ENCODE measurements around the gene PLCB1.

PLCB1 gene

GRCh38 chr20:8255945-8256632 is 124.0 kb downstream of the PLCB1 start:
- H3K36me3 ChIP-seq (ENCODE audit: control insufficient read depth in 2 of 2, insufficient read depth in 2 of 2, low read length in 2 of 2): no peaks in the 10 kb centered on the region
- no peak overlapping the region for H3K4me3 ChIP-seq (ENCODE audit: low read length in 2 of 2)
- H3K4me1 ChIP-seq (ENCODE audit: control insufficient read depth in 2 of 2, insufficient read depth in 2 of 2, low read length in 2 of 2): no peaks in the 10 kb centered on the region
- no peak overlapping the region for H3K9ac ChIP-seq (ENCODE audit: low read depth in 1 of 2, low read length in 2 of 2)
- H3K27ac ChIP-seq (ENCODE audit: low read depth in 2 of 2, low read length in 2 of 2): no peak overlapping the region
- H3K27me3 ChIP-seq (ENCODE audit: control insufficient read depth in 2 of 2, insufficient read depth in 2 of 2, low read length in 2 of 2): no peaks in the 10 kb centered on the region
- H3K9me3 ChIP-seq (ENCODE audit: control insufficient read depth in 2 of 2, low read length in 2 of 2): no peaks in the 10 kb centered on the region

GRCh38 chr20:8260837-8261251 is 128.8 kb downstream of the PLCB1 start:
- Histone ChIP-seq H3K9ac (ENCODE audit: low read depth in 1 of 2, low read length in 2 of 2) (no peak overlapping the region), H3K9me3 (ENCODE audit: control insufficient read depth in 2 of 2, low read length in 2 of 2) (no peaks in the 10 kb centered on the region), H3K4me1 (ENCODE audit: control insufficient read depth in 2 of 2, insufficient read depth in 2 of 2, low read length in 2 of 2) (no peaks in the 10 kb centered on the region), H3K36me3 (ENCODE audit: control insufficient read depth in 2 of 2, insufficient read depth in 2 of 2, low read length in 2 of 2) (no peaks in the 10 kb centered on the region), H3K27ac (ENCODE audit: low read depth in 2 of 2, low read length in 2 of 2) (no peak overlapping the region), H3K27me3 (ENCODE audit: control insufficient read depth in 2 of 2, insufficient read depth in 2 of 2, low read length in 2 of 2) (no peaks in the 10 kb centered on the region), H3K4me3 (ENCODE audit: low read length in 2 of 2) (no peak overlapping the region)

GRCh38 chr20:8262721-8263120 is 130.7 kb downstream of the PLCB1 start:
- Histone ChIP-seq H3K4me1 (ENCODE audit: control insufficient read depth in 2 of 2, insufficient read depth in 2 of 2, low read length in 2 of 2) (no peaks in the 10 kb centered on the region), H3K9ac (ENCODE audit: low read depth in 1 of 2, low read length in 2 of 2) (no peak overlapping the region), H3K36me3 (ENCODE audit: control insufficient read depth in 2 of 2, insufficient read depth in 2 of 2, low read length in 2 of 2) (no peaks in the 10 kb centered on the region), H3K27ac (ENCODE audit: low read depth in 2 of 2, low read length in 2 of 2) (no peak overlapping the region), H3K27me3 (ENCODE audit: control insufficient read depth in 2 of 2, insufficient read depth in 2 of 2, low read length in 2 of 2) (no peaks in the 10 kb centered on the region), H3K4me3 (ENCODE audit: low read length in 2 of 2) (no peak overlapping the region), H3K9me3 (ENCODE audit: control insufficient read depth in 2 of 2, low read length in 2 of 2) (no peaks in the 10 kb centered on the region)

- Histone ChIP-seq H3K9me3 (ENCODE audit: control insufficient read depth in 2 of 2, low read length in 2 of 2) (no peaks in the 10 kb centered on the region), H3K36me3 (ENCODE audit: control insufficient read depth in 2 of 2, insufficient read depth in 2 of 2, low read length in 2 of 2) (no peaks in the 10 kb centered on the region), H3K9ac (ENCODE audit: low read depth in 1 of 2, low read length in 2 of 2) (no peak overlapping the region), H3K27ac (ENCODE audit: low read depth in 2 of 2, low read length in 2 of 2) (no peak overlapping the region), H3K4me1 (ENCODE audit: control insufficient read depth in 2 of 2, insufficient read depth in 2 of 2, low read length in 2 of 2) (no peaks in the 10 kb centered on the region), H3K4me3 (ENCODE audit: low read length in 2 of 2) (no peak overlapping the region), H3K27me3 (ENCODE audit: control insufficient read depth in 2 of 2, insufficient read depth in 2 of 2, low read length in 2 of 2) (no peaks in the 10 kb centered on the region)
Observed at GRCh38 chr20:8265588-8265987, 133.5 kb downstream of the PLCB1 start.

GRCh38 chr20:8267009-8267408 is 134.9 kb downstream of the PLCB1 start:
- no peak overlapping the region for H3K4me3 ChIP-seq (ENCODE audit: low read length in 2 of 2)
- H3K27ac ChIP-seq (ENCODE audit: low read depth in 2 of 2, low read length in 2 of 2): no peak overlapping the region
- no peak overlapping the region for H3K9ac ChIP-seq (ENCODE audit: low read depth in 1 of 2, low read length in 2 of 2)
- H3K4me1 ChIP-seq (ENCODE audit: control insufficient read depth in 2 of 2, insufficient read depth in 2 of 2, low read length in 2 of 2): no peaks in the 10 kb centered on the region
- no peaks in the 10 kb centered on the region for H3K9me3 ChIP-seq (ENCODE audit: control insufficient read depth in 2 of 2, low read length in 2 of 2)
- no peaks in the 10 kb centered on the region for H3K36me3 ChIP-seq (ENCODE audit: control insufficient read depth in 2 of 2, insufficient read depth in 2 of 2, low read length in 2 of 2)
- no peaks in the 10 kb centered on the region for H3K27me3 ChIP-seq (ENCODE audit: control insufficient read depth in 2 of 2, insufficient read depth in 2 of 2, low read length in 2 of 2)

- Histone ChIP-seq H3K4me3 (ENCODE audit: low read length in 2 of 2) (no peak overlapping the region), H3K36me3 (ENCODE audit: control insufficient read depth in 2 of 2, insufficient read depth in 2 of 2, low read length in 2 of 2) (no peaks in the 10 kb centered on the region), H3K27me3 (ENCODE audit: control insufficient read depth in 2 of 2, insufficient read depth in 2 of 2, low read length in 2 of 2) (no peaks in the 10 kb centered on the region), H3K9ac (ENCODE audit: low read depth in 1 of 2, low read length in 2 of 2) (no peak overlapping the region), H3K9me3 (ENCODE audit: control insufficient read depth in 2 of 2, low read length in 2 of 2) (no peaks in the 10 kb centered on the region), H3K27ac (ENCODE audit: low read depth in 2 of 2, low read length in 2 of 2) (no peak overlapping the region), H3K4me1 (ENCODE audit: control insufficient read depth in 2 of 2, insufficient read depth in 2 of 2, low read length in 2 of 2) (no peaks in the 10 kb centered on the region)
Observed at GRCh38 chr20:8271727-8272126, 139.7 kb downstream of the PLCB1 start.

GRCh38 chr20:8272766-8273165 is 140.7 kb downstream of the PLCB1 start:
- Histone ChIP-seq H3K27ac (ENCODE audit: low read depth in 2 of 2, low read length in 2 of 2) (no peak overlapping the region), H3K4me1 (ENCODE audit: control insufficient read depth in 2 of 2, insufficient read depth in 2 of 2, low read length in 2 of 2) (no peaks in the 10 kb centered on the region), H3K36me3 (ENCODE audit: control insufficient read depth in 2 of 2, insufficient read depth in 2 of 2, low read length in 2 of 2) (no peaks in the 10 kb centered on the region), H3K4me3 (ENCODE audit: low read length in 2 of 2) (no peak overlapping the region), H3K9ac (ENCODE audit: low read depth in 1 of 2, low read length in 2 of 2) (no peak overlapping the region), H3K27me3 (ENCODE audit: control insufficient read depth in 2 of 2, insufficient read depth in 2 of 2, low read length in 2 of 2) (no peaks in the 10 kb centered on the region), H3K9me3 (ENCODE audit: control insufficient read depth in 2 of 2, low read length in 2 of 2) (no peaks in the 10 kb centered on the region)

GRCh38 chr20:8284902-8285301 is 152.8 kb downstream of the PLCB1 start:
- Histone ChIP-seq H3K36me3 (ENCODE audit: control insufficient read depth in 2 of 2, insufficient read depth in 2 of 2, low read length in 2 of 2) (no peaks in the 10 kb centered on the region), H3K4me3 (ENCODE audit: low read length in 2 of 2) (no peak overlapping the region), H3K27me3 (ENCODE audit: control insufficient read depth in 2 of 2, insufficient read depth in 2 of 2, low read length in 2 of 2) (no peaks in the 10 kb centered on the region), H3K9me3 (ENCODE audit: control insufficient read depth in 2 of 2, low read length in 2 of 2) (no peaks in the 10 kb centered on the region), H3K27ac (ENCODE audit: low read depth in 2 of 2, low read length in 2 of 2) (no peak overlapping the region), H3K4me1 (ENCODE audit: control insufficient read depth in 2 of 2, insufficient read depth in 2 of 2, low read length in 2 of 2) (no peaks in the 10 kb centered on the region), H3K9ac (ENCODE audit: low read depth in 1 of 2, low read length in 2 of 2) (no peak overlapping the region)

- no peaks in the 10 kb centered on the region for H3K36me3 ChIP-seq (ENCODE audit: control insufficient read depth in 2 of 2, insufficient read depth in 2 of 2, low read length in 2 of 2)
- no peaks in the 10 kb centered on the region for H3K4me1 ChIP-seq (ENCODE audit: control insufficient read depth in 2 of 2, insufficient read depth in 2 of 2, low read length in 2 of 2)
- H3K9me3 ChIP-seq (ENCODE audit: control insufficient read depth in 2 of 2, low read length in 2 of 2): no peaks in the 10 kb centered on the region
- no peak overlapping the region for H3K27ac ChIP-seq (ENCODE audit: low read depth in 2 of 2, low read length in 2 of 2)
- no peak overlapping the region for H3K4me3 ChIP-seq (ENCODE audit: low read length in 2 of 2)
- H3K9ac ChIP-seq (ENCODE audit: low read depth in 1 of 2, low read length in 2 of 2): no peak overlapping the region
- H3K27me3 ChIP-seq (ENCODE audit: control insufficient read depth in 2 of 2, insufficient read depth in 2 of 2, low read length in 2 of 2): no peaks in the 10 kb centered on the region
Observed at GRCh38 chr20:8287340-8287739, 155.3 kb downstream of the PLCB1 start.

GRCh38 chr20:8291200-8291599 is 159.1 kb downstream of the PLCB1 start:
- Histone ChIP-seq H3K4me1 (ENCODE audit: control insufficient read depth in 2 of 2, insufficient read depth in 2 of 2, low read length in 2 of 2) (no peaks in the 10 kb centered on the region), H3K27me3 (ENCODE audit: control insufficient read depth in 2 of 2, insufficient read depth in 2 of 2, low read length in 2 of 2) (no peaks in the 10 kb centered on the region), H3K36me3 (ENCODE audit: control insufficient read depth in 2 of 2, insufficient read depth in 2 of 2, low read length in 2 of 2) (no peaks in the 10 kb centered on the region), H3K9me3 (ENCODE audit: control insufficient read depth in 2 of 2, low read length in 2 of 2) (no peaks in the 10 kb centered on the region), H3K4me3 (ENCODE audit: low read length in 2 of 2) (no peak overlapping the region), H3K27ac (ENCODE audit: low read depth in 2 of 2, low read length in 2 of 2) (no peak overlapping the region), H3K9ac (ENCODE audit: low read depth in 1 of 2, low read length in 2 of 2) (no peak overlapping the region)

GRCh38 chr20:8291873-8292272 is 159.8 kb downstream of the PLCB1 start:
- H3K9ac ChIP-seq (ENCODE audit: low read depth in 1 of 2, low read length in 2 of 2): no peak overlapping the region
- no peaks in the 10 kb centered on the region for H3K4me1 ChIP-seq (ENCODE audit: control insufficient read depth in 2 of 2, insufficient read depth in 2 of 2, low read length in 2 of 2)
- no peaks in the 10 kb centered on the region for H3K36me3 ChIP-seq (ENCODE audit: control insufficient read depth in 2 of 2, insufficient read depth in 2 of 2, low read length in 2 of 2)
- no peak overlapping the region for H3K4me3 ChIP-seq (ENCODE audit: low read length in 2 of 2)
- H3K27ac ChIP-seq (ENCODE audit: low read depth in 2 of 2, low read length in 2 of 2): no peak overlapping the region
- no peaks in the 10 kb centered on the region for H3K27me3 ChIP-seq (ENCODE audit: control insufficient read depth in 2 of 2, insufficient read depth in 2 of 2, low read length in 2 of 2)
- H3K9me3 ChIP-seq (ENCODE audit: control insufficient read depth in 2 of 2, low read length in 2 of 2): no peaks in the 10 kb centered on the region
